GM19023 (cell line): Measurements from ENCODE around the gene RAB5B.

Experiments used
- ATAC-seq: cut with Tn5 transposase; IDR thresholded peaks from one replicate; pipeline ENCODE4 v1.9.1; 2021; ENCODE audit warnings: mild to moderate bottlenecking, moderate library complexity; ENCODE audit not compliant: unreplicated experiment

RAB5B gene

GRCh38 chr12:55973599-55974307 is at the start of gene RAB5B:
RAB5B (plus strand) TSS chr12:55974078; CDS start chr12:55986961, 12,883 bp downstream.
- peak; percentile 92 for ATAC-seq

- ATAC-seq, result no peak
Measured at GRCh38 chr12:55925371-55925770, 48.5 kb upstream of the RAB5B start.

- peak; percentile 3 for ATAC-seq
Measured at GRCh38 chr12:55925870-55926737, 47.8 kb upstream of the RAB5B start.

GRCh38 chr12:55926738-55927587 is 46.9 kb upstream of the RAB5B start:
- peak; percentile 41 for ATAC-seq

- ATAC-seq, result peak; percentile 30
Measured at GRCh38 chr12:55927588-55928502, 46.0 kb upstream of the RAB5B start, which contains the start of gene PYM1. PYM1 (minus strand) TSS chr12:55927894; CDS start chr12:55927761, 133 bp downstream.

- ATAC-seq, result peak; percentile 33
Measured at GRCh38 chr12:55929306-55929791, 44.5 kb upstream of the RAB5B start.

GRCh38 chr12:55930771-55931316 is 43.0 kb upstream of the RAB5B start, which contains the start of gene DGKA:
DGKA (plus strand) TSS chr12:55931162; CDS start chr12:55936504, 5,342 bp downstream.
- no peak for ATAC-seq

- ATAC-seq, result no peak
Measured at GRCh38 chr12:55931317-55931779, 42.5 kb upstream of the RAB5B start.

GRCh38 chr12:55931780-55932550 is 41.9 kb upstream of the RAB5B start:
- ATAC-seq, result no peak

- no peak for ATAC-seq
Measured at GRCh38 chr12:55932551-55932910, 41.3 kb upstream of the RAB5B start.

GRCh38 chr12:55933169-55933798 is 40.6 kb upstream of the RAB5B start:
- no peak for ATAC-seq

GRCh38 chr12:55933799-55934742 is 39.8 kb upstream of the RAB5B start:
- no peak for ATAC-seq

GRCh38 chr12:55934773-55935172 is 39.1 kb upstream of the RAB5B start:
- no peak for ATAC-seq

GRCh38 chr12:55935738-55936151 is 38.1 kb upstream of the RAB5B start:
- no peak for ATAC-seq

GRCh38 chr12:55937981-55938380 is 35.9 kb upstream of the RAB5B start:
- ATAC-seq, result no peak

GRCh38 chr12:55938826-55939501 is 34.9 kb upstream of the RAB5B start:
- no peak for ATAC-seq
